GM12878 (cell line): ENCODE results near the gene SYNGR2. TPM values are rescaled to one million over a fixed set of nuclear protein-coding genes. Genes with fewer than 3 reads are reported as not detected.

Experiments used
- BCLAF1 ChIP-seq: fragments of 450-650 bp; IDR thresholded peaks from 2 replicates; pipeline ENCODE4 v1.6.1; 2017; ENCODE audit warnings: antibody characterized with exemption, mild to moderate bottlenecking, moderate library complexity
- EED ChIP-seq: sonication (generic); IDR thresholded peaks from 2 replicates; pipeline ENCODE4 v1.6.1; 2016; ENCODE audit warnings: antibody characterized with exemption, low read depth
- GABPA ChIP-seq: IDR thresholded peaks from 2 replicates; pipeline ENCODE4 v1.6.1; 2014; ENCODE audit warnings: antibody characterized with exemption, low read depth, mild to moderate bottlenecking, inconsistent platforms
- HDAC6 ChIP-seq: fragments of 200-600 bp; sonication (generic); IDR thresholded peaks from one replicate; pipeline ENCODE4 v1.8.0; 2017; ENCODE audit warnings: antibody characterized with exemption; ENCODE audit not compliant: unreplicated experiment
- IKZF1 ChIP-seq: fragments of 450-650 bp; conservative IDR thresholded peaks from 2 replicates; pipeline ENCODE4 v1.6.1; 2017; ENCODE audit warnings: antibody characterized with exemption, mild to moderate bottlenecking
- IKZF2 ChIP-seq, 2 experiments: fragments of 450-650 bp; IDR thresholded peaks; 2 replicates each; pipeline ENCODE4 v1.6.1; 2017; ENCODE audit warnings: mild to moderate bottlenecking in 2 of 2, moderate library complexity in 2 of 2
- MXI1 ChIP-seq: fragments of 150-350 bp; IDR thresholded peaks from 2 replicates; pipeline ENCODE4 v1.6.1; 2011; ENCODE audit warnings: low read depth, mild to moderate bottlenecking, inconsistent platforms, low read length, improper control_type of control experiment
- NFYB ChIP-seq: IDR thresholded peaks from 2 replicates; pipeline ENCODE4 v1.6.1; 2011; ENCODE audit warnings: low read depth, mild to moderate bottlenecking, low read length, improper control_type of control experiment, moderate library complexity; ENCODE audit not compliant: insufficient read depth
- PAX5 ChIP-seq: IDR thresholded peaks from 2 replicates; pipeline ENCODE4 v1.6.1; 2011; ENCODE audit warnings: low read depth, low read length, borderline replicate concordance
- PBX3 ChIP-seq: IDR thresholded peaks from 2 replicates; pipeline ENCODE4 v1.6.1; 2011; ENCODE audit warnings: mild to moderate bottlenecking, low read depth, low read length, moderate library complexity; ENCODE audit not compliant: insufficient replicate concordance
- POLR2A ChIP-seq: IDR thresholded peaks from 2 replicates; pipeline ENCODE4 v1.6.1; 2011; ENCODE audit warnings: low read depth, mild to moderate bottlenecking, low read length
- RCOR1 ChIP-seq: conservative IDR thresholded peaks from 2 replicates; pipeline ENCODE4 v1.6.1; 2012; ENCODE audit warnings: low read depth, low read length, improper control_type of control experiment
- RELA ChIP-seq: fragments of 450-650 bp; IDR thresholded peaks from 2 replicates; pipeline ENCODE4 v1.8.0; 2014; ENCODE audit warnings: borderline replicate concordance; ENCODE audit not compliant: partially characterized antibody
- RUNX3 ChIP-seq: IDR thresholded peaks from 2 replicates; pipeline ENCODE4 v1.6.1; 2012; ENCODE audit warnings: low read length, inconsistent platforms
- SMAD5 ChIP-seq: IDR thresholded peaks from 2 replicates; pipeline ENCODE4 v1.6.1; 2016; ENCODE audit warnings: antibody characterized with exemption, low read depth
- SMARCA5 ChIP-seq: fragments of 450-650 bp; IDR thresholded peaks from 2 replicates; pipeline ENCODE4 v1.6.1; 2017; ENCODE audit warnings: mild to moderate bottlenecking
- SMC3 ChIP-seq: IDR thresholded peaks from 2 replicates; pipeline ENCODE4 v1.6.1; 2011; ENCODE audit warnings: low read length, improper control_type of control experiment, borderline replicate concordance
- SUPT20H ChIP-seq: IDR thresholded peaks from 2 replicates; pipeline ENCODE4 v1.6.1; 2011; ENCODE audit warnings: low read depth, mild to moderate bottlenecking, low read length, moderate library complexity, borderline replicate concordance; ENCODE audit not compliant: control insufficient read depth
- TAF1 ChIP-seq: IDR thresholded peaks from 2 replicates; pipeline ENCODE4 v1.6.1; 2011; ENCODE audit warnings: mild to moderate bottlenecking, low read depth, low read length, borderline replicate concordance
- TARDBP ChIP-seq: IDR thresholded peaks from 2 replicates; pipeline ENCODE4 v1.6.1; 2016; ENCODE audit warnings: borderline replicate concordance
- TBL1XR1 ChIP-seq: IDR thresholded peaks from 2 replicates; pipeline ENCODE4 v1.6.1; 2012; ENCODE audit warnings: low read depth, low read length, improper control_type of control experiment
- ZBTB4 ChIP-seq: fragments of 450-650 bp; formaldehyde crosslinking; IDR thresholded peaks from 2 replicates; pipeline ENCODE4 v1.4.0; 2022; ENCODE audit warnings: mild to moderate bottlenecking, moderate library complexity
- ZNF384 ChIP-seq: IDR thresholded peaks from 2 replicates; pipeline ENCODE4 v1.6.1; 2012; ENCODE audit warnings: low read depth, mild to moderate bottlenecking, low read length, improper control_type of control experiment, borderline replicate concordance
- ZNF622 ChIP-seq: fragments of 450-650 bp; IDR thresholded peaks from 2 replicates; pipeline ENCODE4 v1.6.1; 2017; ENCODE audit warnings: mild to moderate bottlenecking, inconsistent platforms
- polyA plus RNA-seq, 11 experiments: library from polyadenylated mRNA; depleted of rRNA in 4 of 11; unstranded in 6 of 11; stranded (reverse) in 5 of 11; fragments of >200 nt; fragmentation: Nextera tagmentation in 4 of 11; fragmentation: Illumina TruSeq in 1 of 11; extraction: Ambion mirVana in 4 of 11; extraction: Trizol in 1 of 11; gene quantifications; 1 replicate in 1 of 11; 2 replicates in 10 of 11; pipeline versions ENCODE4 v1.2.1 to v1.2.3, GENCODE V29; 2011 to 2016; ENCODE audit warnings: inconsistent platforms in 2 of 11, missing spikeins in 2 of 11, low read depth in 1 of 11
- total RNA-seq, 4 experiments: library from RNA; depleted of rRNA in 3 of 4; stranded (reverse); fragments of >200 nt in 3 of 4; fragmentation: Illumina TruSeq in 1 of 4; extraction: Trizol in 1 of 4; gene quantifications; 2 replicates each; pipeline versions ENCODE4 v1.2.1 to v1.2.3, GENCODE V29; 2013 to 2021

SYNGR2 gene
- total and polyA plus RNA-seq, 10 of the 15 experiments (the other 5 are each of a cell fraction or from before 2014, with no cell fraction given) = 4.4 to 529 (median 261) TPM

GRCh38 chr17:78144147-78144719, 24.1 kb upstream of the SYNGR2 start (continued):
- TF ChIP-seq BCLAF1 (no peak), TARDBP (no peak), GABPA (no peak), ZNF622 (no peak), RCOR1 (no peak), RELA (no peak), POLR2A (0 out of 2 replicates have a peak, but pooled peaks have one; percentile 2), HDAC6 (no peak), ZBTB4 (CRISPR knock-in tag) (no peak), IKZF2 (IDR thresholded peaks at IDR 0.05) (peak; percentile 78 to 82; a peak in 2 of 4 replicates), SMC3 (no peak), TAF1 (no peak), MXI1 (no peak), EED (peak; percentile 84), PBX3 (peak; percentile 45), TBL1XR1 (peak; percentile 54; the same call in 1 of the 2 replicates), NFYB (no peak), PAX5 (0 out of 2 replicates have a peak, but pooled peaks have one; percentile 5), IKZF1 (peak; percentile 89), SMARCA5 (0 out of 2 replicates have a peak, but pooled peaks have one; percentile 24), RUNX3 (peak; percentile 26), SMAD5 (no peak), SUPT20H (no peak), ZNF384 (no peak)
